ENCODE data around the gene EFNB2.

The EFNB2 gene

GRCh38 chr13:106500445-106500844 lies 35.0 kb downstream of the EFNB2 start:
- DNase-seq (ENCODE audit: low read depth) = no peak
- TF ChIP-seq CTCF (IDR thresholded peaks at IDR 0.05; ENCODE audit: low read length, missing control alignments) = no peak
- H3K4me3 ChIP-seq (replicated peaks; ENCODE audit: low read depth, low read length) = no peak overlapping the region

- TF ChIP-seq CTCF (IDR thresholded peaks at IDR 0.05; ENCODE audit: low read length, missing control alignments) = no peak
- DNase-seq (ENCODE audit: low read depth) = peak; percentile 38
- no peak overlapping the region for H3K4me3 ChIP-seq (replicated peaks; ENCODE audit: low read depth, low read length)
Measured at GRCh38 chr13:106499896-106500295, 35.6 kb downstream of the EFNB2 start.

- no peak for DNase-seq (ENCODE audit: low read depth)
- TF ChIP-seq CTCF (IDR thresholded peaks at IDR 0.05; ENCODE audit: low read length, missing control alignments) = no peak
- H3K4me3 ChIP-seq (replicated peaks; ENCODE audit: low read depth, low read length) = no peak overlapping the region
Measured at GRCh38 chr13:106499113-106499512, 36.3 kb downstream of the EFNB2 start.

GRCh38 chr13:106498571-106498970 lies 36.9 kb downstream of the EFNB2 start:
- TF ChIP-seq CTCF (IDR thresholded peaks at IDR 0.05; ENCODE audit: low read length, missing control alignments) = no peak
- no peak for DNase-seq (ENCODE audit: low read depth)
- H3K4me3 ChIP-seq (replicated peaks; ENCODE audit: low read depth, low read length) = no peak overlapping the region

- H3K4me3 ChIP-seq (replicated peaks; ENCODE audit: low read depth, low read length) = no peak overlapping the region
- TF ChIP-seq CTCF (IDR thresholded peaks at IDR 0.05; ENCODE audit: low read length, missing control alignments) = no peak
- no peak for DNase-seq (ENCODE audit: low read depth)
Measured at GRCh38 chr13:106498158-106498557, 37.3 kb downstream of the EFNB2 start.

GRCh38 chr13:106497079-106497478 lies 38.4 kb downstream of the EFNB2 start:
- H3K4me3 ChIP-seq (replicated peaks; ENCODE audit: low read depth, low read length) = no peak overlapping the region
- DNase-seq (ENCODE audit: low read depth) = no peak
- no peak for TF ChIP-seq CTCF (IDR thresholded peaks at IDR 0.05; ENCODE audit: low read length, missing control alignments)

- no peak overlapping the region for H3K4me3 ChIP-seq (replicated peaks; ENCODE audit: low read depth, low read length)
- DNase-seq (ENCODE audit: low read depth) = peak; percentile 47
- TF ChIP-seq CTCF (IDR thresholded peaks at IDR 0.05; ENCODE audit: low read length, missing control alignments) = no peak
Measured at GRCh38 chr13:106496072-106496997, 39.1 kb downstream of the EFNB2 start.

All from fibroblast of pulmonary artery (primary cell).